Spleen (tissue), 7 donors: Measurements from ENCODE around the gene RETNLB.

Experiments used
- POLR2A ChIP-seq, 3 donors: fragments of 450-650 bp; IDR thresholded peaks; one replicate each; pipeline ENCODE4 v1.5.1; 2017; ENCODE audit warnings: antibody characterized with exemption in 3 of 3, mild to moderate bottlenecking in 1 of 3
- POLR2AphosphoS5 ChIP-seq, 3 donors: sonication (generic); formaldehyde crosslinking; IDR thresholded peaks; one replicate each; pipeline ENCODE4 v1.5.1; 2017; ENCODE audit warnings: antibody characterized with exemption in 3 of 3
- TF ChIP-seq, protein P1 (sequence below), 11 experiments: fragments of 200-600 bp in 7 of 11; fragments of 450-650 bp in 4 of 11; sonication (generic) in 4 of 11; IDR thresholded peaks in 8 of 11; conservative IDR thresholded peaks in 3 of 11; 1 replicate in 7 of 11; 2 replicates in 4 of 11; pipeline versions ENCODE4 v1.4.0 to v1.8.0; 2016 to 2021; ENCODE audit warnings: antibody characterized with exemption in 11 of 11, inconsistent platforms in 4 of 11, mild to moderate bottlenecking in 1 of 11
- donor health status: DM: no; HTN: no; CAD: no; lungs with moderate emphysema.
- donor health status: DM: no; HTN: no; CAD: no.
- donor health status: DM: no; HTN: no; CAD: no.

- no peak for TF ChIP-seq POLR2A (IDR thresholded peaks at IDR 0.05)
- TF ChIP-seq, protein P1, sequence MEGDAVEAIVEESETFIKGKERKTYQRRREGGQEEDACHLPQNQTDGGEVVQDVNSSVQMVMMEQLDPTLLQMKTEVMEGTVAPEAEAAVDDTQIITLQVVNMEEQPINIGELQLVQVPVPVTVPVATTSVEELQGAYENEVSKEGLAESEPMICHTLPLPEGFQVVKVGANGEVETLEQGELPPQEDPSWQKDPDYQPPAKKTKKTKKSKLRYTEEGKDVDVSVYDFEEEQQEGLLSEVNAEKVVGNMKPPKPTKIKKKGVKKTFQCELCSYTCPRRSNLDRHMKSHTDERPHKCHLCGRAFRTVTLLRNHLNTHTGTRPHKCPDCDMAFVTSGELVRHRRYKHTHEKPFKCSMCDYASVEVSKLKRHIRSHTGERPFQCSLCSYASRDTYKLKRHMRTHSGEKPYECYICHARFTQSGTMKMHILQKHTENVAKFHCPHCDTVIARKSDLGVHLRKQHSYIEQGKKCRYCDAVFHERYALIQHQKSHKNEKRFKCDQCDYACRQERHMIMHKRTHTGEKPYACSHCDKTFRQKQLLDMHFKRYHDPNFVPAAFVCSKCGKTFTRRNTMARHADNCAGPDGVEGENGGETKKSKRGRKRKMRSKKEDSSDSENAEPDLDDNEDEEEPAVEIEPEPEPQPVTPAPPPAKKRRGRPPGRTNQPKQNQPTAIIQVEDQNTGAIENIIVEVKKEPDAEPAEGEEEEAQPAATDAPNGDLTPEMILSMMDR (IDR thresholded peaks at IDR 0.05 in 8 of 11, conservative IDR thresholded peaks at IDR 0.05 in 3 of 11), result no peak
- TF ChIP-seq POLR2AphosphoS5 (IDR thresholded peaks at IDR 0.05), result no peak
These were observed 37.9 kb downstream of the RETNLB start for GRCh38 chr3:108719178-108719806.
